ENCODE results near the gene NFYC.

GRCh38 chr1:40762144-40762923, 70.8 kb downstream of the NFYC start:
- TF ChIP-seq CTCF (IDR thresholded peaks at IDR 0.05) (no peak), POLR2A (IDR thresholded peaks at IDR 0.05) (no peak)

Measured in breast epithelium (tissue), 3 donors.